ENCODE data around the gene ST8SIA5.

ST8SIA5 gene

GRCh38 chr18:46630991-46631390 is 125.9 kb downstream of the ST8SIA5 start:
- H3K4me1 ChIP-seq (ENCODE audit: control insufficient read depth, insufficient read depth, low read length, unreplicated experiment), result no peaks in the 10 kb centered on the region
- no peaks in the 10 kb centered on the region for H3K36me3 ChIP-seq (ENCODE audit: insufficient read depth, low read length)
- H3K27ac ChIP-seq (ENCODE audit: low read depth, low read length), result no peak overlapping the region
- peaks cover 42% of the 10 kb centered on the region for H3K27me3 ChIP-seq (ENCODE audit: insufficient read depth, low read length)
- no peak overlapping the region for H2AFZ ChIP-seq (ENCODE audit: low read length, unreplicated experiment)
- no peak overlapping the region for H3K4me3 ChIP-seq (ENCODE audit: low read depth, low read length)
- H3K79me2 ChIP-seq (ENCODE audit: control insufficient read depth, insufficient read depth, low read length, unreplicated experiment), result no peaks in the 10 kb centered on the region

- no peaks in the 10 kb centered on the region for H3K79me2 ChIP-seq (ENCODE audit: control insufficient read depth, insufficient read depth, low read length, unreplicated experiment)
- H3K36me3 ChIP-seq (ENCODE audit: insufficient read depth, low read length), result no peaks in the 10 kb centered on the region
- no peak overlapping the region for H2AFZ ChIP-seq (ENCODE audit: low read length, unreplicated experiment)
- H3K4me3 ChIP-seq (ENCODE audit: low read depth, low read length), result no peak overlapping the region
- no peaks in the 10 kb centered on the region for H3K4me1 ChIP-seq (ENCODE audit: control insufficient read depth, insufficient read depth, low read length, unreplicated experiment)
- H3K27me3 ChIP-seq (ENCODE audit: insufficient read depth, low read length), result peaks cover 47% of the 10 kb centered on the region
- H3K27ac ChIP-seq (ENCODE audit: low read depth, low read length), result no peak overlapping the region
Observed at GRCh38 chr18:46630160-46630559, 126.7 kb downstream of the ST8SIA5 start.

- peaks cover 52% of the 10 kb centered on the region for H3K27me3 ChIP-seq (ENCODE audit: insufficient read depth, low read length)
Observed at GRCh38 chr18:46629361-46629760, 127.5 kb downstream of the ST8SIA5 start.

GRCh38 chr18:46628206-46628605 is 128.6 kb downstream of the ST8SIA5 start:
- H3K79me2 ChIP-seq (ENCODE audit: control insufficient read depth, insufficient read depth, low read length, unreplicated experiment), result no peaks in the 10 kb centered on the region
- H3K4me3 ChIP-seq (ENCODE audit: low read depth, low read length), result no peak overlapping the region
- H3K36me3 ChIP-seq (ENCODE audit: insufficient read depth, low read length), result no peaks in the 10 kb centered on the region
- no peak overlapping the region for H2AFZ ChIP-seq (ENCODE audit: low read length, unreplicated experiment)
- H3K27ac ChIP-seq (ENCODE audit: low read depth, low read length), result no peak overlapping the region
- no peaks in the 10 kb centered on the region for H3K4me1 ChIP-seq (ENCODE audit: control insufficient read depth, insufficient read depth, low read length, unreplicated experiment)
- H3K27me3 ChIP-seq (ENCODE audit: insufficient read depth, low read length), result peaks cover 47% of the 10 kb centered on the region; the same call in 1 of the 2 replicates

More at GRCh38 chr18:46629361-46629760, 127.5 kb downstream of the ST8SIA5 start:
- no peak overlapping the region for H3K4me3 ChIP-seq (ENCODE audit: low read depth, low read length)
- H3K79me2 ChIP-seq (ENCODE audit: control insufficient read depth, insufficient read depth, low read length, unreplicated experiment), result no peaks in the 10 kb centered on the region
- no peaks in the 10 kb centered on the region for H3K36me3 ChIP-seq (ENCODE audit: insufficient read depth, low read length)
- H3K4me1 ChIP-seq (ENCODE audit: control insufficient read depth, insufficient read depth, low read length, unreplicated experiment), result no peaks in the 10 kb centered on the region
- no peak overlapping the region for H3K27ac ChIP-seq (ENCODE audit: low read depth, low read length)
- no peak overlapping the region for H2AFZ ChIP-seq (ENCODE audit: low read length, unreplicated experiment)

- H3K4me3 ChIP-seq (ENCODE audit: low read depth, low read length), result no peak overlapping the region
- peaks cover 53% of the 10 kb centered on the region; the same call in 1 of the 2 replicates for H3K27me3 ChIP-seq (ENCODE audit: insufficient read depth, low read length)
- H3K4me1 ChIP-seq (ENCODE audit: control insufficient read depth, insufficient read depth, low read length, unreplicated experiment), result no peaks in the 10 kb centered on the region
- no peak overlapping the region for H2AFZ ChIP-seq (ENCODE audit: low read length, unreplicated experiment)
- H3K79me2 ChIP-seq (ENCODE audit: control insufficient read depth, insufficient read depth, low read length, unreplicated experiment), result no peaks in the 10 kb centered on the region
- H3K27ac ChIP-seq (ENCODE audit: low read depth, low read length), result no peak overlapping the region
- no peaks in the 10 kb centered on the region for H3K36me3 ChIP-seq (ENCODE audit: insufficient read depth, low read length)
Observed at GRCh38 chr18:46627136-46627535, 129.7 kb downstream of the ST8SIA5 start.

GRCh38 chr18:46625069-46625468 is 131.8 kb downstream of the ST8SIA5 start:
- Histone ChIP-seq H3K4me3 (ENCODE audit: low read depth, low read length) (no peak overlapping the region), H2AFZ (ENCODE audit: low read length, unreplicated experiment) (no peak overlapping the region), H3K27me3 (ENCODE audit: insufficient read depth, low read length) (peaks cover 60% of the 10 kb centered on the region; the same call in 1 of the 2 replicates), H3K27ac (ENCODE audit: low read depth, low read length) (no peak overlapping the region), H3K36me3 (ENCODE audit: insufficient read depth, low read length) (no peaks in the 10 kb centered on the region), H3K79me2 (ENCODE audit: control insufficient read depth, insufficient read depth, low read length, unreplicated experiment) (no peaks in the 10 kb centered on the region), H3K4me1 (ENCODE audit: control insufficient read depth, insufficient read depth, low read length, unreplicated experiment) (no peaks in the 10 kb centered on the region)

- Histone ChIP-seq H3K79me2 (ENCODE audit: control insufficient read depth, insufficient read depth, low read length, unreplicated experiment) (no peaks in the 10 kb centered on the region), H3K36me3 (ENCODE audit: insufficient read depth, low read length) (no peaks in the 10 kb centered on the region), H3K27ac (ENCODE audit: low read depth, low read length) (no peak overlapping the region), H3K27me3 (ENCODE audit: insufficient read depth, low read length) (peaks cover 68% of the 10 kb centered on the region; the same call in 1 of the 2 replicates), H3K4me1 (ENCODE audit: control insufficient read depth, insufficient read depth, low read length, unreplicated experiment) (no peaks in the 10 kb centered on the region), H2AFZ (ENCODE audit: low read length, unreplicated experiment) (no peak overlapping the region), H3K4me3 (ENCODE audit: low read depth, low read length) (no peak overlapping the region)
Observed at GRCh38 chr18:46624127-46624526, 132.7 kb downstream of the ST8SIA5 start.

- H3K4me3 ChIP-seq (ENCODE audit: low read depth, low read length), result no peak overlapping the region
- no peaks in the 10 kb centered on the region for H3K79me2 ChIP-seq (ENCODE audit: control insufficient read depth, insufficient read depth, low read length, unreplicated experiment)
- no peak overlapping the region for H2AFZ ChIP-seq (ENCODE audit: low read length, unreplicated experiment)
- H3K27me3 ChIP-seq (ENCODE audit: insufficient read depth, low read length), result peaks cover 62% of the 10 kb centered on the region
- H3K36me3 ChIP-seq (ENCODE audit: insufficient read depth, low read length), result no peaks in the 10 kb centered on the region
- H3K27ac ChIP-seq (ENCODE audit: low read depth, low read length), result no peak overlapping the region
- no peaks in the 10 kb centered on the region for H3K4me1 ChIP-seq (ENCODE audit: control insufficient read depth, insufficient read depth, low read length, unreplicated experiment)
Observed at GRCh38 chr18:46623541-46623940, 133.3 kb downstream of the ST8SIA5 start.

- Histone ChIP-seq H3K27ac (ENCODE audit: low read depth, low read length) (no peak overlapping the region), H3K36me3 (ENCODE audit: insufficient read depth, low read length) (no peaks in the 10 kb centered on the region), H3K79me2 (ENCODE audit: control insufficient read depth, insufficient read depth, low read length, unreplicated experiment) (no peaks in the 10 kb centered on the region), H3K4me3 (ENCODE audit: low read depth, low read length) (no peak overlapping the region), H3K4me1 (ENCODE audit: control insufficient read depth, insufficient read depth, low read length, unreplicated experiment) (no peaks in the 10 kb centered on the region), H3K27me3 (ENCODE audit: insufficient read depth, low read length) (peaks cover 57% of the 10 kb centered on the region), H2AFZ (ENCODE audit: low read length, unreplicated experiment) (no peak overlapping the region)
Observed at GRCh38 chr18:46622999-46623398, 133.9 kb downstream of the ST8SIA5 start.

- Histone ChIP-seq H3K4me3 (ENCODE audit: low read depth, low read length) (no peak overlapping the region), H3K79me2 (ENCODE audit: control insufficient read depth, insufficient read depth, low read length, unreplicated experiment) (no peaks in the 10 kb centered on the region), H3K27ac (ENCODE audit: low read depth, low read length) (no peak overlapping the region), H3K4me1 (ENCODE audit: control insufficient read depth, insufficient read depth, low read length, unreplicated experiment) (no peaks in the 10 kb centered on the region), H3K27me3 (ENCODE audit: insufficient read depth, low read length) (peaks cover 55% of the 10 kb centered on the region), H2AFZ (ENCODE audit: low read length, unreplicated experiment) (no peak overlapping the region), H3K36me3 (ENCODE audit: insufficient read depth, low read length) (no peaks in the 10 kb centered on the region)
Observed at GRCh38 chr18:46622451-46622850, 134.4 kb downstream of the ST8SIA5 start.

- H3K4me3 ChIP-seq (ENCODE audit: low read depth, low read length), result no peak overlapping the region
- H3K27ac ChIP-seq (ENCODE audit: low read depth, low read length), result no peak overlapping the region
- H3K79me2 ChIP-seq (ENCODE audit: control insufficient read depth, insufficient read depth, low read length, unreplicated experiment), result no peaks in the 10 kb centered on the region
- peaks cover 53% of the 10 kb centered on the region for H3K27me3 ChIP-seq (ENCODE audit: insufficient read depth, low read length)
- H3K4me1 ChIP-seq (ENCODE audit: control insufficient read depth, insufficient read depth, low read length, unreplicated experiment), result no peaks in the 10 kb centered on the region
- no peaks in the 10 kb centered on the region for H3K36me3 ChIP-seq (ENCODE audit: insufficient read depth, low read length)
- H2AFZ ChIP-seq (ENCODE audit: low read length, unreplicated experiment), result no peak overlapping the region
Observed at GRCh38 chr18:46621871-46622270, 135.0 kb downstream of the ST8SIA5 start.

All from ACC112 (cell line).